GM18907 (cell line): ENCODE measurements around the gene TSHZ2.
"Not testable (repeated sequence)": the region's sequence is repeated elsewhere in the genome, so short reads cannot be mapped to it uniquely, and the experiment has no call there.

Experiments
- ATAC-seq: cut with Tn5 transposase; IDR thresholded peaks from one replicate; pipeline ENCODE4 v1.9.1; 2021; ENCODE audit warnings: mild to moderate bottlenecking, moderate library complexity; ENCODE audit not compliant: unreplicated experiment

TSHZ2 gene

DNA sequence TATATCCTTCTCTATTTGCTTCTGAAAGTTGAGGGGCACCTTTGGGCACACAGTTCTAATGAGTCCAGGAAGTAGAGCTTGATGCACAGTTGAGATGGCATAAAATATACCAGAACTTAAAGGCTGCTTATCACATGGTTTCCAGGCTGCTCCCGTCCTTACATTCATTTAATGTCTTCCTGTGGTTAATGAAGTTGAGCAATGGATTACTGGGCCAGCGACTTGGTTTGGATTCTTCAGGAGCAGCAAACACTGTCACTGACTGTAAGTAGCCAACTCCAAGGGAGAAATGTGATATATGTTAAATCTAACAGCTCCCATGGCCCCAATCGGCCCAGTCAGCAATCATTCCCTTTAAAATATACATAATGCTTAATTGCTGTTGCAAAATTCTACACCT lies 9.0 kb upstream of the TSHZ2 start:
- ATAC-seq = no peak

GRCh38 chr20:52964131-52964530 lies 8.0 kb upstream of the TSHZ2 start:
- ATAC-seq = no peak

GRCh38 chr20:52965380-52965779 lies 6.8 kb upstream of the TSHZ2 start:
- ATAC-seq = no peak

DNA sequence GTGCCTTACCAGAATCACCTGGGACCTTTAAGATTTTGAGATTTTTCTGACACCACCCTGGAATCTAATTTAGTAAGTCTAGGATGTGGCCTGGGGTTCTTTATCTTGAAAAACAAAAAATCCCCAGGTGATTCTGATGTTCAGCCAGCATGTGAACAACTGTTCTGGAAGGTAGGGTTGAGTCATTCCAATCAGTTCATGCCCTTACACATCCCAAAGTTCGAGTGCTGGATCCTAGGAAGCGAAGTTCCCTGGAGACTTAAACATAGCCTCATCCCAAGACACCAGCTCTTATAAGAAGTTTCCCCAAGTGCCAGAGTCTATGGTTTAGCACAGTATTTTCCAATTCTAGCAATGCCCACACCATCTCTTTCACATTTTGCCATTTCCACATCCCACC lies 6.3 kb upstream of the TSHZ2 start:
- no peak for ATAC-seq

DNA sequence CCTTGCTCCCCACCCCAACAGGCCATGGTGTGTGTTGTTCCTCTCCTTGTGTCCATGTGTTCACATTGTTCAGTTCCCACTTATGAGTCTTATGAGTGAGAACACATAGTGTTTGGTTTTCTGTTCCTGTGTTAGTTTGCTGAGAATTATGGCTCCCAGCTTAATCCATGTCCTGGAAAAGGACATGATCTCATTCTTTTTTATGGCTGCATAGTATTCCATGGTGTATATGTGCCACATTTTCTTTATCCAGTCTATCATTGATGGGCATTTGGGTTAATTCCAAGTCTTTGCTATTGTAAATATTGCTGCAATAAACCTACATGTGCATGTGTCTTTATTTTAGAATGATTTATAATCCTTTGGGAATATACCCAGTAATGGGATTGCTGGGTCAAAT lies 5.6 kb upstream of the TSHZ2 start:
- ATAC-seq = not testable (repeated sequence)

DNA sequence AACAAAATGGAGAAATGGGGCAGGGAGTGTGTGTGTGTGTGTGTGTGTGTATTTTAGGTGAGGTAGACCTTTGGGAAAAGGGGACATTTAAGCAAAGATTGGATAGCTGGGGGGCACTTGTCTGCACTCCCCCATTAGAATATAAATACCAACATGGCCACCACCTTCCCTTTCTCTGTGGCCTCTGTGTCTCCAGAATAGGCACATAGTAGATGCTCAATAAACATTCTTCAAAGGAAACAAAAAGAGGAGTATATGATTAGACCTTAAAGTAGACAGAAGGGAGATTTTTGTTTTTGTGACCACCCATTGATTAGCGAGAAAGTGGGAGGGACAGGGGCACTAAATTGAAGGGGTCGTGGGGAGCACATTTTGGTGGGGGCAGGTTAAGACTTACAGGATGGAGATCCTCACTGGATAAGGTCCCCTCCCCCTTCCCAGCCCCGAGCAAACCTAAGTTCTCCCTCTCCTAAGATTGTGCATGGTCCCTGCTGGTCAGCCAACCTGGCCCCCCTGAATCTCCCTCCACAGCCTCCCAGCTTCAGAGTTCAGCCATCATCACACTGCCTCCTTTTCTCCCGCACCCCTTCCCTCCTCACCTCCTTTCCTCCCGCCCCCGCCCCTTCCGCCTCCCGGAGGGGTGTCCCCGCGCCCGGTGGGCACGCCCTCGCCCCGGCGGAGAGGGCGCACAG lies 514 bp upstream of the TSHZ2 start:
- no peak for ATAC-seq

- no peak for ATAC-seq
Measured at GRCh38 chr20:52972965-52973819, 1.0 kb downstream of the TSHZ2 start.

DNA sequence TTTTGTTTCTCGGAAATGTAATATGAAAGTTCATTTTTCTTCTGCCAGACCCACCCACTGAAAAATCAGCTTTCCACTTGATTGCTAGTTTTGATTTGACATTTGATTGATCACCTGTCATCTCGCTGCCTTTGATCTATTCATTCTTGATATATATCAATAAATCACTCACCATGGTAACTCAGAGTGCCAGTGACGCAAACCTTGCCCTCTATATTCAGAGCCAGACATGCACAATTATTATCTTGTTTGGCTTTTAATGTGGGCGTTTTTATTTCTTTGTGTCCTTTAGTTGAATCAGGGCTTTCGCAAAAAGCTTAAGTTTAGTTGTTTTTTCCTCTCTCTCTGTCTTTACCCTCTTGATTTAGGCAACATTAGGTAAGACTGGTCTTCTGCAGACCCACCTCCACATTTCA lies 2.0 kb downstream of the TSHZ2 start:
- no peak for ATAC-seq

- no peak for ATAC-seq
Measured at GRCh38 chr20:52975029-52975732, 3.0 kb downstream of the TSHZ2 start.

DNA sequence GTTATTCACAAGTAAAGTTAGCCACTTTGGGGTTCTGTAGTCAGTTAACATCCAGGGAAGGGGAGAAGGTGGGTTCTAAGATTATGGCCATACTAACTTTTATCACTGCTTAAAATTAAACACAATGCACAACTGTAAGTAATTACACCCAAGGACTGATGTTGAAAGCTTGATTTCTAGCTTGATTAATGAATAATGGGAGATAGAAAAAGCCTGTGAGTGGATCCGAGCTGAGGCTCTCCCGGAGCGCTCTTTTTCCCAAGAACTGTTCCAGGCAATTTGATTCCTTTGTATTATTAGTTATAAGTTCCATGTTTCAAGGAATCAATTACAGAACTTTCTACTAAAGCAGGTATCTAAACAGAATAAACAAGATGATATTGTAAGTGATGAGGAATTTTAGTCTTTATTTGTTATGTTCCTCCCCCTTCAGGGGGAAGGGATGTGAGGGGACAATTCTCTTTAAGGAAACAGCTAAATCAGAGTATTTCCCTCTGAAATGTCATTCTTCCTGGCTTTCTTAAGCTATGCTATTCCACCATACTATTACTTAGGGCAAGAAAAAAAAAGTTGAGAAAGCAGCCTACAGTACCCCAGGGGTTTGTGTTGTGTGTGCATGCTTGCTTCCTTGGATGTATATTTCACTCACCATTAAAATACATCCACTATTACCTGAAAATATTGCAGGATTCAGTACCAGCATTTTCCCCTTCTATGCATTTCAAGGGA lies 3.8 kb downstream of the TSHZ2 start:
- ATAC-seq = no peak

- ATAC-seq = no peak
Measured at GRCh38 chr20:52978851-52979250, 6.7 kb downstream of the TSHZ2 start.

- ATAC-seq = no peak
Measured at GRCh38 chr20:52981051-52981450, 8.9 kb downstream of the TSHZ2 start.

GRCh38 chr20:52983726-52984450 lies 11.7 kb downstream of the TSHZ2 start:
- no peak for ATAC-seq

- ATAC-seq = no peak
Measured at GRCh38 chr20:52984451-52984810, 12.3 kb downstream of the TSHZ2 start.

DNA sequence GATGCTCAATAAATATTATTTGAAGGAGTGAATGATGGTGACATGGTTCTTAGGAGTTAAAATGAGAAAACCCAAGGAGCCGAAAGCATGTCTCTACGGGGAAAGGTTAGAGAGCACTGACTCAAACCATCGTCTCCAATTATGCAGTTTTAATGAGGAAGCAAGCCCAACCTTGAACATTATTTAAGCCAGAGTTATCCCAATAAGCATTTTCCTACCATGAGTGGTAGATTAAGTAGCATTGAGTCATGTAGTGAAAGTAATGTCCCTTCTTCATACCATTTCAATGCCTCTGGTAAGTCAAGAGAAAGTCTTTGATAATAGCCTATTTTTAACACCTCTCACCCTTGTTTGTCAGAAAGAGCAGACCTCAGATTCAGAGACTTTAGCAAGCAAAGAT lies 13.5 kb downstream of the TSHZ2 start:
- ATAC-seq = no peak

DNA sequence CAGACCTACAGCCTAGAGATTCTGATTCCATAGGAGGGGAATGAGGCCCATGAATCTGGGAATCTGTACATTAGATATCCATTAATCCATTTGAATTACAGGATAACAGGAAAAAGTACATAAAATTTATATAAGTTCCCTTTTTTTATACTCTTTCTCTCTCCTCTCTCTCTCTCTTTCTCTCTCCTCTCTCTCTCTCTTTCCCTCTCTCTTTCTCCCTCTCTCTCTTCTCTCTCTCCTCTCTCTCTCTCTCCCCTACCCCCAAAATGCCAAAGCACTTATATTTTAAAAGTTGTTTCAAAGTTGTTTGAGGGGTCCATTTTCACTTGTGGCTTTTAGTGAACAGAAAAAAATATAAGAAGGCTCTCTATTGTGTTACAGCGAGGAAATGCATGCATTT lies 15.1 kb downstream of the TSHZ2 start:
- no peak for ATAC-seq

- no peak for ATAC-seq
Measured at GRCh38 chr20:52991830-52992229, 19.7 kb downstream of the TSHZ2 start.

GRCh38 chr20:52992632-52993031 lies 20.5 kb downstream of the TSHZ2 start:
- ATAC-seq = no peak

DNA sequence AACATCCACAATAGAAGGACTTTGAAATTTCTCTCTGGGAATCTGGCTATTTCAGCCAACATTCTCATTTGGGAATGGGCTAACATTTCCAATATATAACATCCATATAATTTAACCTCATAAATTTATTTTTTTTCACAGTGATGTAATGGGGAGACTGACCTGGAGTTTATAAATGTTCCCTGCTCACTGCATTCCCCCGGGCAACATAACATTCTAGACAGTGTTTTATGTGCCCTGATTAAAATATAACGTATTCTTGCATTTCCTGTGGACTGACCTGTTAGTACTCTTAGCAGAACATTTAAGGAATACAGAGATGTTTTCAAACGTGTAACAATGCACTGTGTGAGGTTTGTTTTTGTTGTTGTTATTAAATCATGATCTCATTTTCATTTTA lies 20.9 kb downstream of the TSHZ2 start:
- no peak for ATAC-seq

DNA sequence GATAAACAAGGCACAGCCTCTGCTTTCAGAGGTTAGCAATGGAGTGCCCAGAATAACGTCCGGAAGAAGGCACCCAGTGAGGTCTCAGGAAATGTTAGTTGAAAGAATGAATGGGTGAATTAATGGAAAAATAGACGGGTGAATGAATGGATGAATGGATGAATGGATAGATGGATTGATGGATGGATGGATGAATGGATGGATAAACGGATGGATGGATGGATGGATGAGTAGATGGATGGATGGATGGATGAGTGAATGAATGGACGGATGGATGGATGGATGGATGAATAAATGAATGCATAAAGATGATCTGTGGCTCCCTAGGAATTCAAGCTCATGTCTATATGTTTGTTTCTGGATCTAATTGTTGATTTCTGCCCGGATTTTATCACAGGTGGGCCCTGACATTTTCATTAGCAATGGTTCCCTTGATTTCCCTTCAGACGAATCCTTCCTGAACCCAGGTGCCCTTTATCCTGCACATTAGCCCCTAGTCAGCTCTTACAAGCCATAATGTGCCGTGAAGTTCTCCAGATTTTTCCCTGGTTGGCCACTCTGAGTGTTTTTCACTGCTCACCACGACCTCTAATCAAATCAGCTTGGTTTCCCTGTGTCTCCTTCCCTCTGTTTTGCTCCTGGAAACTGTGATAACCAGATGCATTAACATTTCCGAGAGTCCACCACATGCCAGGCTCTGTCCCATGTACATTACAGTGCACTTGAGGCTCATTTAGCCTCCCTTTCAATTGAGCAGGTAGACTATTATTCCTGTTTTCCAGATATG lies 22.2 kb downstream of the TSHZ2 start:
- no peak for ATAC-seq
